KMS-11 (cell line): ENCODE results near the gene LCE2D.

ENCODE experiments used
- H2AFZ ChIP-seq: fragments of 200-600 bp; sonication (generic); 2 replicates; pipeline ENCODE4 v1.6.1; 2016; ENCODE audit warnings: antibody characterized with exemption, mixed run types, low read depth
- H3K27ac ChIP-seq: fragments of 200-600 bp; sonication (generic); 2 replicates; pipeline ENCODE4 v1.6.1; 2016; ENCODE audit warnings: mild to moderate bottlenecking, mixed run types
- H3K27me3 ChIP-seq: fragments of 200-600 bp; sonication (generic); 2 replicates; pipeline ENCODE4 v1.6.1; 2017; ENCODE audit warnings: mild to moderate bottlenecking, low read depth, mixed run types, moderate library complexity; ENCODE audit not compliant: insufficient read depth
- H3K36me3 ChIP-seq: fragments of 200-600 bp; sonication (generic); 2 replicates; pipeline ENCODE4 v1.6.1; 2017; ENCODE audit warnings: mild to moderate bottlenecking, mixed run types; ENCODE audit not compliant: insufficient read depth
- H3K4me1 ChIP-seq: fragments of 200-600 bp; sonication (generic); 2 replicates; pipeline ENCODE4 v1.6.1; 2016; ENCODE audit warnings: mild to moderate bottlenecking, low read depth, mixed run types; ENCODE audit not compliant: poor library complexity, severe bottlenecking
- H3K4me2 ChIP-seq: fragments of 200-600 bp; sonication (generic); 2 replicates; pipeline ENCODE4 v1.7.0; 2016; ENCODE audit warnings: mild to moderate bottlenecking, mixed run types
- H3K4me3 ChIP-seq: fragments of 200-600 bp; sonication (generic); IDR thresholded peaks from 2 replicates; pipeline ENCODE4 v1.6.1; 2017; ENCODE audit warnings: low read depth, low read length, mixed read lengths; ENCODE audit not compliant: insufficient read depth
- H3K79me2 ChIP-seq: fragments of 200-600 bp; sonication (generic); 2 replicates; pipeline ENCODE4 v1.6.1; 2016; ENCODE audit warnings: low read depth, mixed run types; ENCODE audit not compliant: insufficient read depth
- H3K9ac ChIP-seq: fragments of 200-600 bp; sonication (generic); 2 replicates; pipeline ENCODE4 v1.6.1; 2016; ENCODE audit warnings: mild to moderate bottlenecking, mixed run types
- H4K20me1 ChIP-seq: fragments of 200-600 bp; sonication (generic); 2 replicates; pipeline ENCODE4 v1.6.1; 2016; ENCODE audit warnings: mild to moderate bottlenecking, mixed run types; ENCODE audit not compliant: insufficient read depth
- CTCF ChIP-seq: fragments of 200-600 bp; sonication (generic); conservative IDR thresholded peaks from 2 replicates; pipeline ENCODE4 v1.6.1; 2017; ENCODE audit warnings: low read depth, mild to moderate bottlenecking, antibody characterized with exemption, low read length, moderate library complexity, mixed read lengths

Gene LCE2D

DNA sequence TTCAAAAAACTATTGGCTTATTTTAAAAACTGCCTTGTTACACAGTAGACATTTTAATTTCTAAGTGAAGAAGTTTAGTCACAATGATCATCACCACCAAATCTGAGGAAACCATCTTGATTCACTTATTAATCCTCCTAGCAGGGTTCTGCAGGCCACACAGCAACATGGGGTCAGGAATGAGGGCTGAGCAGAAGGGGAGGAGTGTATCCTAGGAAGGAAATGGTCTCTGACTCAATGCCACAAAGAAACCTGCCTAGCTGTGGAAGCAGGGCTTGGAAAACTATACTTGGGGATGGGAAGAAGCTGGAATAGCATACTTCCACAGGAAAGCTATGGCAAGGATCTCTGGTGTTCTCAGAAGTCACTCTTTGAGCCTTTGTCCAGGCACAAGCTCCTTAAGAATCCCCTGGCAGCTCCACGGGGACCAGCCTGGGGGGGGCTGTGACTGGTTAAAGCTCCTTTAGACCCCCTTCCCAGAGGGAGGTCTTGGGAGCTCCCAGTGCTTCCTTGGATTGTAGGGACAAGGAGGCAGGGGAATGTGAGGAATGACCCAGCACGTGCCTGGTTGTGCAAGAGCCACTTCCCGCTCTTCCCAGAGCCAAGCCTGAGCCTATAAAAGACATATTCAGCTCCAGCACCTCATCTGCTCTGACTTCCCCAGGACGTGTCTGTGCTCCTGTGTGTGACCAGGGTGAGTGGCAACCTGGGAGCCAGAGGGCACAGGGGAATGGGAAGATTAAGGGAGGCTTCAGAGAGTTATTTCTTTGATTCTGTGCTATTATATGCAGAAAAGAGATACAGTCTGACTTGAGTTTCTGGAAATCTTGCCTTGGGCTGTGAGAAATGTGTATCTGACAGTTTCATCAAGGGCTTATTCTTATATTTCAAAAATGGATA is 34.8 kb downstream of the LCE2D start, which contains the start of gene LCE2A:
Gene LCE2A (plus strand): TSS at position 645 of the 900 bp plus-strand sequence. CDS start 557 bp downstream, outside the sequence.
- Histone ChIP-seq H4K20me1 (no peaks in the 10 kb centered on the region), H3K4me1 (no peaks in the 10 kb centered on the region), H3K27me3 (no peaks in the 10 kb centered on the region), H3K9ac (no peak within 1 kb of the TSS), H3K4me3 (no peak within 1 kb of the TSS), H3K36me3 (no peaks in the 10 kb centered on the region), H3K4me2 (no peak within 1 kb of the TSS), H2AFZ (no peak within 1 kb of the TSS), H3K27ac (no peak within 1 kb of the TSS), H3K79me2 (no peaks in the 10 kb centered on the region)
- no peak for TF ChIP-seq CTCF

- Histone ChIP-seq H3K27me3 (no peaks in the 10 kb centered on the region), H3K79me2 (no peaks in the 10 kb centered on the region), H3K36me3 (no peaks in the 10 kb centered on the region), H3K4me2 (no peak overlapping the region), H3K27ac (no peak overlapping the region), H2AFZ (no peak overlapping the region), H3K9ac (no peak overlapping the region), H3K4me3 (no peak overlapping the region), H4K20me1 (no peaks in the 10 kb centered on the region), H3K4me1 (no peaks in the 10 kb centered on the region)
- no peak for TF ChIP-seq CTCF
These were observed 36.6 kb downstream of the LCE2D start for GRCh38 chr1:152699746-152700145.

- Histone ChIP-seq H3K27me3 (no peaks in the 10 kb centered on the region), H4K20me1 (no peaks in the 10 kb centered on the region), H3K9ac (no peak within 1 kb of the TSS), H3K4me1 (no peaks in the 10 kb centered on the region), H3K27ac (no peak within 1 kb of the TSS), H3K4me3 (no peak within 1 kb of the TSS), H2AFZ (no peak within 1 kb of the TSS), H3K36me3 (no peaks in the 10 kb centered on the region), H3K4me2 (no peak within 1 kb of the TSS), H3K79me2 (no peaks in the 10 kb centered on the region)
- TF ChIP-seq CTCF = no peak
These were observed 44.7 kb downstream of the LCE2D start, which contains the start of gene LCE4A for GRCh38 chr1:152707860-152708259. TSS of gene LCE4A (plus strand) at chr1:152708160. CDS start at chr1:152709076, 916 bp downstream.
